Right atrium auricular region (tissue), 2 donors: ENCODE data around the gene DNAJC7. TPM values are rescaled to one million over a fixed set of nuclear protein-coding genes. Genes with fewer than 3 reads are reported as not detected.

Experiments used
- DNase-seq: peaks from one replicate; pipeline ENCODE4 v3.0.0-alpha.2; 2019; ENCODE audit warnings: low spot score
- H3K27ac ChIP-seq, 2 donors: fragments of 200-600 bp; sonication (generic); 1 replicate in 1 of 2; 2 replicates in 1 of 2; pipeline ENCODE4 v1.5.1; 2016 to 2019
- H3K27me3 ChIP-seq, 2 donors: fragments of 200-600 bp; sonication (generic); one replicate each; pipeline versions ENCODE4 v1.5.1 to v1.6.0; 2017 to 2019
- H3K36me3 ChIP-seq: fragments of 200-600 bp; sonication (generic); one replicate; pipeline ENCODE4 v1.5.1; 2016
- H3K4me1 ChIP-seq, 2 donors: fragments of 200-600 bp; sonication (generic); one replicate each; pipeline versions ENCODE4 v1.5.1 to v1.6.0; 2017 to 2019
- H3K4me3 ChIP-seq, 2 donors: fragments of 200-600 bp; sonication (generic); 1 replicate in 1 of 2; 2 replicates in 1 of 2; pipeline ENCODE4 v1.5.1; 2017 to 2019; ENCODE audit warnings: mild to moderate bottlenecking in 1 of 2, moderate library complexity in 1 of 2
- H3K9me3 ChIP-seq, 2 donors: fragments of 200-600 bp; sonication (generic); one replicate each; pipeline ENCODE4 v1.5.1; 2019
- total RNA-seq, 2 donors: library from RNA; depleted of rRNA; stranded (reverse); fragments of >200 nt; gene quantifications; one replicate each; pipeline ENCODE4 v1.1.0, GENCODE V29; 2016
- TF ChIP-seq, protein P1 (sequence below), 2 donors: fragments of 200-600 bp; sonication (generic); IDR thresholded peaks; one replicate each; pipeline ENCODE4 v1.5.1; 2019; ENCODE audit warnings: antibody characterized with exemption in 2 of 2

DNAJC7 gene
- total RNA-seq, 2 donors from 2014 or later: 42.7 to 47.1 TPM

DNA sequence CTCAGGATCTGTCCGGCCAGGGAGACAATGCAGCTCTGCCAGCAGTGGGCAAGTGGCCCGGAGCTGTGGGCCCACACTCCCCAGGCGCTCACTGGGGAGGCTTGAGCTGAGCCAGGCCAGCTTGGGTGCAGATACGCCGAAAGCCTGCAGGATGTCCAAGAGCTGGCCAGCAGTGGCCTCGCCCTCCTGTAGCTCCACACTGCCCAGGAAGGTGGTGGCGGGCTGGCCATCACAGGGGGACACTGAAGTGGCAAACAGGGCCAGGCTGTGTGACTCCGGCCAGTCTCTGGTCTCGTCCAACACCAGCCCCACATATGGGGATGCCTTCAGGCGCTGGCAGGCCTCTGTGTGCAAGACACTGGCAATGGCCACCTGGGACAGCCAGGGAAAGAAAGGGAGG lies 23.6 kb upstream of the DNAJC7 start:
- H3K27me3 ChIP-seq: no peaks in the 10 kb centered on the region
- DNase-seq: no peak
- H3K4me3 ChIP-seq: no peak overlapping the region
- H3K9me3 ChIP-seq: no peaks in the 10 kb centered on the region
- peaks cover 0 to 10% of the 10 kb centered on the region in 2 donors for H3K4me1 ChIP-seq
- H3K36me3 ChIP-seq: no peaks in the 10 kb centered on the region
- TF ChIP-seq, protein P1, sequence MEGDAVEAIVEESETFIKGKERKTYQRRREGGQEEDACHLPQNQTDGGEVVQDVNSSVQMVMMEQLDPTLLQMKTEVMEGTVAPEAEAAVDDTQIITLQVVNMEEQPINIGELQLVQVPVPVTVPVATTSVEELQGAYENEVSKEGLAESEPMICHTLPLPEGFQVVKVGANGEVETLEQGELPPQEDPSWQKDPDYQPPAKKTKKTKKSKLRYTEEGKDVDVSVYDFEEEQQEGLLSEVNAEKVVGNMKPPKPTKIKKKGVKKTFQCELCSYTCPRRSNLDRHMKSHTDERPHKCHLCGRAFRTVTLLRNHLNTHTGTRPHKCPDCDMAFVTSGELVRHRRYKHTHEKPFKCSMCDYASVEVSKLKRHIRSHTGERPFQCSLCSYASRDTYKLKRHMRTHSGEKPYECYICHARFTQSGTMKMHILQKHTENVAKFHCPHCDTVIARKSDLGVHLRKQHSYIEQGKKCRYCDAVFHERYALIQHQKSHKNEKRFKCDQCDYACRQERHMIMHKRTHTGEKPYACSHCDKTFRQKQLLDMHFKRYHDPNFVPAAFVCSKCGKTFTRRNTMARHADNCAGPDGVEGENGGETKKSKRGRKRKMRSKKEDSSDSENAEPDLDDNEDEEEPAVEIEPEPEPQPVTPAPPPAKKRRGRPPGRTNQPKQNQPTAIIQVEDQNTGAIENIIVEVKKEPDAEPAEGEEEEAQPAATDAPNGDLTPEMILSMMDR (IDR thresholded peaks at IDR 0.05): no peak
- H3K27ac ChIP-seq: no peak overlapping the region

DNA sequence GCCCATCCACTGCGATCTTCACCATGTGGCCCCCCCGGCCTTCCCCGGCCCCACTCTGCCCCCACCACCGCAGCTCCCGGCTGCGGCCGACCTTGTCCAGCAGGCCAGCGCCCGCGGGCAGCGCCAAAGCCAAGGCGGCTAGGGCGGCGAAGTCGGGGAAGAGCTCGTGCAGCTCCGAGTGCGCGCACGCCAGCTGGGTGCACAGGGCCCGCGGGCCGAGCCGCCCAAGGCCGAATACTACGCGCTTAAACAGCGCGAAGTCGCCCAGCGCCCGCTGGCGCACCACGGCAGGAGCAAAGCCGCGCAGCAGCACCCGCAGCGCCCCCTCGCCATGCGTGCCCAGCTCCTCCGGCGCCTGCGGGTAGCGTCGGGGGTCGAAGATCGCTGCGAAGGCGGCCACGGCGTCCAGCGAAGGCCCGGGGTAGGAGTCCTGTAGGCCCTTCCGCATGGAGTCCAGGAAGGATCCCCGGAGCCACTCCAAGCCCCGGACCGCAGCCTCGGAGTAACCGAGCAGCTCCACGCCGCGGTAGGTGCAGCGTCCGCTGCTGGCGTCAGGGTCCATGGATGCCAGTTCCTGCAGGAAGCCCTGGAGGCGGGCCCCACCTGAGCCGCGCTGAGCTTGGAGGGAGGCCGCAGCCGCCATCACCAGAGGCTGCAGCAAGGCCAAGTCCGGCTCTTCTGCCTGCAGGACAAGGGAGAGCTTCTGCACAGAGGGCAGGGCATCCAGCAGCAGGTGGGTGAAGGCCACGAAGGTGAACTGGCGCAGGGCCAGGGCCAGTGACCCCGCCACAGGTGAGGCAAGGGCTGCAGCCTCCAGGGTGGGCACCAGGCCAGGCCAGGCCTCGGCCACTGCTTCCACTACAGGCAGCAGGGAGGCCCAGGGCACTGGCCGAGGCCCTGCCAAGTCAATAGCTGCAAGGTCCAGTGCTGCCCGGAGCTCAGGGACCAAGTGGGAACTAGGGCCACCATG lies 22.8 kb upstream of the DNAJC7 start:
- DNase-seq: no peak
- Histone ChIP-seq H3K36me3 (no peaks in the 10 kb centered on the region), H3K4me3 (peak overlapping the region in 1 of 2 donors; percentile 24), H3K27me3 (no peaks in the 10 kb centered on the region), H3K4me1 (peaks cover 0 to 10% of the 10 kb centered on the region in 2 donors), H3K9me3 (no peaks in the 10 kb centered on the region), H3K27ac (no peak overlapping the region)
- TF ChIP-seq, protein P1 (IDR thresholded peaks at IDR 0.05): no peak

DNA sequence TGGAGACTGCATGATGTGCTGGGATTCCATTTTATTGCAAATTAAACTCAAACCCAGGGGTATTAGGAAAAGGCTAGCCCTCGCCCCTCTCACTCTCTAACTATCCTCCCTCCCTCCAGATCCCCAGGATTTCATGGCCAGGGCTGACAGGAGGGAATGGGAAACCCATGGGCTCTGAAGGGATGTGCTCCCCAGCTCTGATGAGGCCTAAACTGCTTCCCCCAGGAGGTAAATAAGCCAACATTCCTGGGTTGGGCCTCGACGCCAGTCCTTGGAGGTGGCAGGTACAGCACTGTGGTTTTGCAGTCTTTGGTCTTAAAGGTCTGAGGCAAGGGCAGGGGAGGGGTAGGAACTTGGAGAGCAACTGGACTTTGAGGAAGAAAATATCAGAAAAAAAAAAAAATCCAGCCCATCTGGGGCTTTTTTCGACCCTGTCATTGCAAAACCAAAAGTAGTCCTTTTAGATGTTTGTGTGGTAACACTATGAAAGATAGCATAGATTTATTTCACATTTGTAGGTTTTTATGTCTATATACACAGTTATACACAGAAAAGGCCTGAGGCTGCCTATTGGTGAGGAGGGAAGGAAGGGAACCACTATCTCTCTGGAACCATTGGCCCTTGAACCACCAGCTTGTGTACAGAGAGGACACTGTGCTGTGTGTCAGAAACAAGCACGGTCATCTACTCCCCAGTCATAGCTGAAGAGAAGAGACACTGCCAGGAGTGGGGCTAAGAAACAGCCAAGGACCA lies 21.2 kb upstream of the DNAJC7 start:
- Histone ChIP-seq H3K4me3 (no peak overlapping the region), H3K27me3 (no peaks in the 10 kb centered on the region), H3K36me3 (no peaks in the 10 kb centered on the region), H3K9me3 (no peaks in the 10 kb centered on the region), H3K27ac (no peak overlapping the region), H3K4me1 (peaks cover 0 to 10% of the 10 kb centered on the region in 2 donors)
- TF ChIP-seq, protein P1 (IDR thresholded peaks at IDR 0.05): no peak
- no peak for DNase-seq

DNA sequence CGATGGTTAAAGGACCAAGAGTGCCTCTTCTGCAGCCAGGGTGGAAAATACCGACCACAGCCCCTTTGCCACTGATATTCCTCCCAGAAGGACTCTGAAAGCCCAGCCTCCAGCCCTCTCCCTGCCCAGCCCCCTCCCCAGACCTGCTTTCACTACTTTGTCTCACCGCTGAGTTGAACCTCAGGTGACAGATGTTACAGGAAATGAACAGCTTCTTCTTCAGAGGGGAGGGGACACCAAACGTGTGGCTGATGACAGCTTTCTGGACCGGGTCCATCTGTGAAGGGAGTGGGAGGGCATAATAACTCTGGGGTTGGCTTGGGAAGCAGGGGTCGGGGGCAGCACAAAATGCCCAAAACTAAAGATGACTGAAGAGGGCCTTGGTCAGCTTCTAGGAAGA lies 16.8 kb upstream of the DNAJC7 start:
- Histone ChIP-seq H3K4me1 (no peaks in the 10 kb centered on the region), H3K9me3 (no peaks in the 10 kb centered on the region), H3K4me3 (no peak overlapping the region), H3K27ac (no peak overlapping the region), H3K36me3 (no peaks in the 10 kb centered on the region), H3K27me3 (no peaks in the 10 kb centered on the region)
- TF ChIP-seq, protein P1 (IDR thresholded peaks at IDR 0.05): no peak
- no peak for DNase-seq

DNA sequence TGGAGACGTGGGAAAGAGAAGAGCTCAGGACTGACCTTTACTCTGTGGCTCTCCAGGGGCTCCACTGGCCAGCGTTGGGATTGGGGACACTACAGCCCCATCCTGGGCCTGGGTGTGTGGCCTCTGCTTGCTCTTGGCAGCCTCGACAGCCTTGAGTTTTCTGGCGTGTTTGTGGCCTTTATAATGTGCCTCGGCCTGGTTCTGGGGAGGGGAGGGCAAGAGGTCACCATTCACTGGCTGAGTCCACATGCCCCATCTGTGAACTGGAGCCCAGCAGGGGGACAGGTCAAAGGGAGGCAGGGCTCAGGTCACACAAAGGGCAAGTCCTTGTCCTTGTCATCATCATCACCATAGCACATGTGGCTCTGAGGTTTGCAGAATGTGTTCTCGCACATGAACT lies 14.3 kb upstream of the DNAJC7 start:
- H3K4me3 ChIP-seq: no peak overlapping the region
- H3K27me3 ChIP-seq: no peaks in the 10 kb centered on the region
- TF ChIP-seq, protein P1 (IDR thresholded peaks at IDR 0.05): no peak
- H3K4me1 ChIP-seq: no peaks in the 10 kb centered on the region
- no peaks in the 10 kb centered on the region for H3K36me3 ChIP-seq
- H3K27ac ChIP-seq: no peak overlapping the region
- no peaks in the 10 kb centered on the region for H3K9me3 ChIP-seq
- DNase-seq: no peak
